Neuronal stem cell (in vitro differentiated cells): ENCODE results near the gene YTHDF2.

Experiments used
- DNase-seq: peaks from one replicate; pipeline ENCODE4 v3.0.0-alpha.2; 2013; ENCODE audit warnings: low spot score
- H2AFZ ChIP-seq: one replicate; pipeline ENCODE4 v1.6.1; 2013; ENCODE audit warnings: mild to moderate bottlenecking, low read length, inconsistent platforms
- H2AK5ac ChIP-seq: 2 replicates; pipeline ENCODE4 v1.6.1; 2013; ENCODE audit warnings: low read depth, mild to moderate bottlenecking, inconsistent platforms, low read length, moderate library complexity, mixed read lengths
- H2BK120ac ChIP-seq: 2 replicates; pipeline ENCODE4 v1.6.1; 2013; ENCODE audit warnings: low read depth, mild to moderate bottlenecking, inconsistent platforms, low read length, moderate library complexity, mixed read lengths
- H2BK12ac ChIP-seq: one replicate; pipeline ENCODE4 v1.6.1; 2013; ENCODE audit warnings: low read length, inconsistent platforms
- H2BK15ac ChIP-seq: 2 replicates; pipeline ENCODE4 v1.6.1; 2013; ENCODE audit warnings: mild to moderate bottlenecking, low read length, inconsistent platforms, mixed read lengths
- H2BK5ac ChIP-seq: one replicate; pipeline ENCODE4 v1.6.1; 2013; ENCODE audit warnings: inconsistent platforms, mild to moderate bottlenecking, low read length, moderate library complexity
- H3K14ac ChIP-seq: one replicate; pipeline ENCODE4 v1.6.1; 2013; ENCODE audit warnings: low read length, inconsistent platforms
- H3K18ac ChIP-seq: 2 replicates; pipeline ENCODE4 v1.6.1; 2013; ENCODE audit warnings: low read length, inconsistent platforms
- H3K23ac ChIP-seq: 2 replicates; pipeline ENCODE4 v1.6.1; 2013; ENCODE audit warnings: low read depth, mild to moderate bottlenecking, mixed read lengths, low read length, inconsistent platforms; ENCODE audit not compliant: poor library complexity
- H3K27ac ChIP-seq: replicated peaks from 3 replicates; pipeline ENCODE4 v1.5.1; 2013; ENCODE audit warnings: low read length, inconsistent platforms
- H3K27me3 ChIP-seq, 3 experiments: 2 replicates each; pipeline ENCODE4 v1.6.1; 2013; ENCODE audit warnings: low read length in 3 of 3, mild to moderate bottlenecking in 2 of 3, inconsistent platforms in 1 of 3, low read depth in 1 of 3, mixed read lengths in 1 of 3, moderate library complexity in 1 of 3; ENCODE audit not compliant: control insufficient read depth in 3 of 3, insufficient read depth in 3 of 3
- H3K36me3 ChIP-seq, 2 donors: replicated peaks in 1 of 2; 2 replicates each; pipeline ENCODE4 v1.6.1; 2013; ENCODE audit warnings: low read length in 2 of 2; ENCODE audit not compliant: control insufficient read depth in 2 of 2, insufficient read depth in 2 of 2
- H3K4ac ChIP-seq: 2 replicates; pipeline ENCODE4 v1.6.1; 2013; ENCODE audit warnings: inconsistent platforms, mild to moderate bottlenecking, low read length, moderate library complexity
- H3K4me1 ChIP-seq, 2 donors: 1 replicate in 1 of 2; 2 replicates in 1 of 2; pipeline ENCODE4 v1.6.1; 2013; ENCODE audit warnings: low read length in 2 of 2, low read depth in 1 of 2; ENCODE audit not compliant: control insufficient read depth in 2 of 2, insufficient read depth in 1 of 2
- H3K4me2 ChIP-seq: one replicate; pipeline ENCODE4 v1.6.1; 2013; ENCODE audit warnings: mild to moderate bottlenecking, low read length, inconsistent platforms; ENCODE audit not compliant: insufficient read depth, poor library complexity, severe bottlenecking
- H3K4me3 ChIP-seq, 2 donors: 2 replicates each; pipeline ENCODE4 v1.5.1; 2013; ENCODE audit warnings: low read length in 2 of 2, mild to moderate bottlenecking in 2 of 2, inconsistent platforms in 1 of 2, moderate library complexity in 1 of 2
- H3K79me1 ChIP-seq: one replicate; pipeline ENCODE4 v1.6.1; 2013; ENCODE audit warnings: low read depth, mild to moderate bottlenecking, inconsistent platforms, low read length, moderate library complexity
- H3K9ac ChIP-seq: one replicate; pipeline ENCODE4 v1.6.1; 2013; ENCODE audit warnings: mild to moderate bottlenecking, low read depth, low read length, inconsistent platforms; ENCODE audit not compliant: poor library complexity
- H3K9me3 ChIP-seq, 2 donors: replicated peaks in 1 of 2; 2 replicates each; pipeline versions ENCODE3 to v1.6.1; 2013; ENCODE audit warnings: low read length in 2 of 2, mild to moderate bottlenecking in 2 of 2, inconsistent platforms in 1 of 2, low read depth in 1 of 2, mixed read lengths in 1 of 2, moderate library complexity in 1 of 2; ENCODE audit not compliant: control insufficient read depth in 2 of 2, insufficient read depth in 1 of 2
- H4K8ac ChIP-seq: one replicate; pipeline ENCODE4 v1.6.1; 2013; ENCODE audit warnings: low read depth, mild to moderate bottlenecking, inconsistent platforms, low read length, moderate library complexity
- H4K91ac ChIP-seq: one replicate; pipeline ENCODE4 v1.6.1; 2013; ENCODE audit warnings: low read length, low read depth, mild to moderate bottlenecking, inconsistent platforms; ENCODE audit not compliant: poor library complexity
- WGBS, 2 donors: extraction: QIAGEN DNeasy Blood & Tissue Kit; methylation state at CpG; one replicate each; pipeline ENCODE4 v1.1.7; 2013; ENCODE audit warnings: missing lambda C conversion rate in 2 of 2, mixed read lengths in 1 of 2; ENCODE audit not compliant: insufficient read length in 2 of 2, insufficient replicate concordance in 1 of 2; ENCODE audit errors: extremely low coverage in 2 of 2; 5-methylcytosine and 5-hydroxymethylcytosine counted together

Gene YTHDF2

GRCh38 chr1:28803662-28804061 is 66.9 kb downstream of the YTHDF2 start:
- Histone ChIP-seq H3K27ac (no peak overlapping the region), H4K91ac (no peak overlapping the region), H2BK15ac (no peak overlapping the region), H3K36me3 (no peaks in the 10 kb centered on the region), H3K79me1 (no peaks in the 10 kb centered on the region), H3K9me3 (peaks cover 0 to 2% of the 10 kb centered on the region in 2 donors), H2BK5ac (no peak overlapping the region), H2BK120ac (no peak overlapping the region), H3K4ac (no peak overlapping the region), H3K14ac (no peak overlapping the region), H3K9ac (no peak overlapping the region), H3K4me2 (no peak overlapping the region), H3K27me3 (peaks cover 0 to 2% (median 0%) of the 10 kb centered on the region in 3 experiments), H2AK5ac (no peak overlapping the region), H3K23ac (no peak overlapping the region), H3K18ac (no peak overlapping the region), H3K4me3 (no peak overlapping the region), H3K4me1 (peaks cover 8 to 18% of the 10 kb centered on the region in 2 donors), H2BK12ac (no peak overlapping the region), H4K8ac (no peak overlapping the region), H2AFZ (peak overlapping the region; percentile 42)
- no peak for DNase-seq
- no CpG with 5 or more reads among the region's 3 CpGs for WGBS, 2 donors

GRCh38 chr1:28804071-28804470 is 67.3 kb downstream of the YTHDF2 start:
- Histone ChIP-seq H3K4me1 (peaks cover 8 to 18% of the 10 kb centered on the region in 2 donors), H2BK5ac (no peak overlapping the region), H2BK120ac (no peak overlapping the region), H4K8ac (no peak overlapping the region), H2BK12ac (no peak overlapping the region), H2AK5ac (no peak overlapping the region), H3K4ac (no peak overlapping the region), H3K27ac (no peak overlapping the region), H3K23ac (no peak overlapping the region), H3K27me3 (no peaks in the 10 kb centered on the region), H3K36me3 (no peaks in the 10 kb centered on the region), H3K4me2 (no peak overlapping the region), H3K9ac (no peak overlapping the region), H3K9me3 (peaks cover 0 to 2% of the 10 kb centered on the region in 2 donors), H3K14ac (no peak overlapping the region), H4K91ac (no peak overlapping the region), H3K4me3 (no peak overlapping the region), H3K79me1 (no peaks in the 10 kb centered on the region), H2BK15ac (no peak overlapping the region), H3K18ac (peak overlapping the region; percentile 9), H2AFZ (peak overlapping the region; percentile 42)
- WGBS, 2 donors, result no CpG with 5 or more reads among the region's 3 CpGs
- no peak for DNase-seq

- peaks cover 5 to 23% (median 11%) of the 10 kb centered on the region in 3 experiments for H3K27me3 ChIP-seq
- no peak overlapping the region for H4K91ac ChIP-seq
- no peaks in the 10 kb centered on the region for H3K79me1 ChIP-seq
- H3K9me3 ChIP-seq, result peaks cover 0 to 2% of the 10 kb centered on the region in 2 donors
- no peak overlapping the region for H3K4me2 ChIP-seq
- peaks cover 5 to 10% of the 10 kb centered on the region in 2 donors for H3K4me1 ChIP-seq
- no peak overlapping the region for H3K4me3 ChIP-seq
- H4K8ac ChIP-seq, result no peak overlapping the region
- no peak overlapping the region for H2AFZ ChIP-seq
- no peak overlapping the region for H3K14ac ChIP-seq
- no CpG with 5 or more reads among the region's 4 CpGs for WGBS, 2 donors
- H3K4ac ChIP-seq, result no peak overlapping the region
- H3K36me3 ChIP-seq, result no peaks in the 10 kb centered on the region
- no peak overlapping the region for H2BK120ac ChIP-seq
- H3K9ac ChIP-seq, result no peak overlapping the region
- H2BK12ac ChIP-seq, result no peak overlapping the region
- no peak overlapping the region for H3K23ac ChIP-seq
- no peak overlapping the region for H2BK15ac ChIP-seq
- peak overlapping the region; percentile 9 for H3K18ac ChIP-seq
- no peak overlapping the region for H3K27ac ChIP-seq
- no peak for DNase-seq
- no peak overlapping the region for H2BK5ac ChIP-seq
- H2AK5ac ChIP-seq, result no peak overlapping the region
These were observed 70.3 kb downstream of the YTHDF2 start for GRCh38 chr1:28807046-28807445.

- Histone ChIP-seq H3K36me3 (no peaks in the 10 kb centered on the region), H3K4ac (no peak overlapping the region), H2BK12ac (no peak overlapping the region), H2AFZ (no peak overlapping the region), H2BK5ac (no peak overlapping the region), H3K4me1 (peaks cover 5 to 10% of the 10 kb centered on the region in 2 donors), H4K8ac (no peak overlapping the region), H3K14ac (no peak overlapping the region), H2AK5ac (no peak overlapping the region), H3K9me3 (peaks cover 2 to 3% of the 10 kb centered on the region in 2 donors), H3K27me3 (peaks cover 12 to 33% (median 21%) of the 10 kb centered on the region in 3 experiments), H2BK120ac (no peak overlapping the region), H3K23ac (no peak overlapping the region), H3K4me3 (no peak overlapping the region), H2BK15ac (no peak overlapping the region), H3K79me1 (no peaks in the 10 kb centered on the region), H4K91ac (no peak overlapping the region), H3K4me2 (no peak overlapping the region), H3K9ac (no peak overlapping the region), H3K27ac (no peak overlapping the region), H3K18ac (no peak overlapping the region)
- no peak for DNase-seq
- no CpG with 5 or more reads among the region's 4 CpGs for WGBS, 2 donors
These were observed 71.2 kb downstream of the YTHDF2 start for GRCh38 chr1:28807986-28808385.
